HepG2 (cell line): Measurements from ENCODE around the gene MAP3K14. TPM values are rescaled to one million over a fixed set of nuclear protein-coding genes. Genes with fewer than 3 reads are reported as not detected.

Experiments
- CEBPG ChIP-seq: IDR thresholded peaks from 2 replicates; pipeline ENCODE4 v1.6.1; 2016
- ESRRA ChIP-seq: sonication (generic); formaldehyde crosslinking; IDR thresholded peaks from 2 replicates; pipeline ENCODE4 v1.5.1; 2020; ENCODE audit warnings: mild to moderate bottlenecking, low read depth, missing genetic modification reagents
- FOSL1 ChIP-seq: sonication (generic); formaldehyde crosslinking; IDR thresholded peaks from 2 replicates; pipeline ENCODE4 v1.9.0; 2021; ENCODE audit warnings: missing genetic modification reagents, borderline replicate concordance
- FOXO1 ChIP-seq: sonication (generic); formaldehyde crosslinking; IDR thresholded peaks from 2 replicates; pipeline ENCODE4 v1.4.0; 2020; ENCODE audit warnings: missing genetic modification reagents
- HOXA5 ChIP-seq: sonication (generic); formaldehyde crosslinking; IDR thresholded peaks from 2 replicates; pipeline ENCODE4 v1.4.0; 2020; ENCODE audit warnings: missing genetic modification reagents
- KDM6A ChIP-seq: IDR thresholded peaks from 2 replicates; pipeline ENCODE4 v1.6.1; 2016; ENCODE audit warnings: low read depth
- MAFF ChIP-seq: IDR thresholded peaks from 2 replicates; pipeline ENCODE4 v1.6.1; 2011; ENCODE audit warnings: low read depth, low read length, improper control_type of control experiment
- NCOR1 ChIP-seq: fragments of 200-600 bp; sonication (generic); IDR thresholded peaks from 2 replicates; pipeline ENCODE4 v1.7.0; 2017; ENCODE audit warnings: antibody characterized with exemption, low read length, borderline replicate concordance
- NFYB ChIP-seq: sonication (generic); formaldehyde crosslinking; IDR thresholded peaks from 2 replicates; pipeline ENCODE4 v1.4.0; 2020; ENCODE audit warnings: missing genetic modification reagents
- TAF1 ChIP-seq: sonication (generic); formaldehyde crosslinking; IDR thresholded peaks from 2 replicates; pipeline ENCODE4 v1.4.0; 2020; ENCODE audit warnings: missing genetic modification reagents
- TEAD3 ChIP-seq: optimal IDR thresholded peaks from 2 replicates; pipeline ENCODE3; 2016; ENCODE audit warnings: borderline replicate concordance
- ZNF138 ChIP-seq: sonication (generic); formaldehyde crosslinking; IDR thresholded peaks from 2 replicates; pipeline ENCODE4 v1.5.0; 2020; ENCODE audit warnings: mild to moderate bottlenecking, low read depth, missing genetic modification reagents
- ZNF253 ChIP-seq: sonication (generic); formaldehyde crosslinking; IDR thresholded peaks from 2 replicates; pipeline ENCODE4 v1.8.0; 2022; ENCODE audit warnings: mild to moderate bottlenecking, missing genetic modification reagents, borderline replicate concordance
- ZNF317 ChIP-seq: sonication (generic); formaldehyde crosslinking; IDR thresholded peaks from 2 replicates; pipeline ENCODE4 v1.5.0; 2020; ENCODE audit warnings: mild to moderate bottlenecking, missing genetic modification reagents
- ZNF33B ChIP-seq: sonication (generic); formaldehyde crosslinking; IDR thresholded peaks from 2 replicates; pipeline ENCODE4 v1.5.1; 2020; ENCODE audit warnings: mild to moderate bottlenecking, missing genetic modification reagents
- ZNF616 ChIP-seq: sonication (generic); formaldehyde crosslinking; IDR thresholded peaks from 2 replicates; pipeline ENCODE4 v1.5.0; 2020; ENCODE audit warnings: low read depth, mild to moderate bottlenecking, missing genetic modification reagents
- ZNF766 ChIP-seq: sonication (generic); formaldehyde crosslinking; IDR thresholded peaks from 2 replicates; pipeline ENCODE4 v1.5.0; 2020; ENCODE audit warnings: missing genetic modification reagents, borderline replicate concordance
- polyA plus RNA-seq, 8 experiments: library from polyadenylated mRNA; depleted of rRNA in 3 of 8; stranded (reverse) in 7 of 8; unstranded in 1 of 8; fragments of >200 nt; fragmentation: Illumina TruSeq in 4 of 8; extraction: Trizol in 4 of 8; gene quantifications; 2 replicates each; pipeline versions ENCODE4 v1.2.1 to v1.2.3, GENCODE V29; 2011 to 2016; ENCODE audit warnings: low read depth in 4 of 8, missing spikeins in 1 of 8, mixed read lengths in 1 of 8; ENCODE audit not compliant: insufficient read depth in 1 of 8
- total RNA-seq, 5 experiments: library from RNA; depleted of rRNA; stranded (reverse); fragments of >200 nt; fragmentation: Illumina TruSeq; extraction: Trizol; gene quantifications; 2 replicates each; pipeline ENCODE4 v1.2.3, GENCODE V29; 2016; ENCODE audit warnings: low read depth in 1 of 5
- TF ChIP-seq, protein P1 (sequence below): sonication (generic); formaldehyde crosslinking; IDR thresholded peaks from 2 replicates; pipeline ENCODE4 v1.4.0; 2020; ENCODE audit warnings: mild to moderate bottlenecking, missing genetic modification reagents, borderline replicate concordance
- TF ChIP-seq, protein P2 (sequence below): IDR thresholded peaks from 2 replicates; pipeline ENCODE4 v1.6.1; 2016; ENCODE audit warnings: low read depth, control low read depth
- TF ChIP-seq, protein P3 (sequence below): sonication (generic); formaldehyde crosslinking; IDR thresholded peaks from 2 replicates; pipeline ENCODE4 v1.4.0; 2020; ENCODE audit warnings: missing genetic modification reagents, low read depth, mild to moderate bottlenecking, borderline replicate concordance
- TF ChIP-seq, protein P4 (sequence below): sonication (generic); formaldehyde crosslinking; IDR thresholded peaks from 2 replicates; pipeline ENCODE4 v1.4.0; 2020; ENCODE audit warnings: missing genetic modification reagents

MAP3K14 gene
- total and polyA plus RNA-seq, 2 of the 13 experiments (the other 11 are each of a cell fraction or from before 2014, with no cell fraction given) = 2.6 TPM

DNA sequence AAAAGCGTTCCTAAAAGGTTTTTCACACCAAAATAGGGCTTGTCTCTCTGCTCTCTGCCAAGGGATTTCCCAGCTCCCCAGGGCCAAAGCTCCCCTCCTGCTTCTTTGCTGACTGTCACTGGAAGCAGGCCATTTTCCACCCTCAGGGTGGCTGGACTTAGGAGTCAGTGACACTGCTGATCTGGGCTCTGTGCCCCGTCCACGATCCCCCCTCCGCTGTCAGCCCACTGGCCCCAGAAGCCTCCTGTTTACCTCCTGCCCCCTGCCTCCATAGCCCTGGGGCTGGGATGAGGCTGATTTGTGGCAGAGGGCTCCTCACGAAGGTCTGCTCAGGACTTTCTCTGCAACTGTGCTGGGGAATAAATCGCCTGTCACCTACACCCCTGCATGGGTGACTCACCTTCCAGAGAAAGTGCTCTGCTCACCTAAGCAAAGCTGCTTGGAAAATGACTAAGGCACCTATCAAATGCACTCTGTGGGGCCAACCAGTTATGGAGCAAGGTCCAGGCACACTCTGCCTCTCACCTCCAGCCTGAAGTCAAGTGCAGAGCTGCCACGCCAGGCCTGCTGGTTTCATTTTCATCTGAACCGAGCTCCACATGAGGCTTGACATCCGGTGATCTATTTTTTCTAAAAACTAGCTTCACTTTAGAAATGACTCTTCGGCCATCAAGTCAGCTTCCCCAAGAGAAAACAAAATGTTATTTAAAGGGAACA lies 4.9 kb downstream of the MAP3K14 start (continued):
- TF ChIP-seq FOSL1 (CRISPR knock-in tag) = peak; percentile 69; the same call in 1 of the 2 replicates
- 0 out of 2 replicates have a peak, but pooled peaks have one; percentile 25 for TF ChIP-seq NFYB (CRISPR knock-in tag)
- TF ChIP-seq ZNF33B (CRISPR knock-in tag) = 0 out of 2 replicates have a peak, but pooled peaks have one; percentile 54
- TF ChIP-seq, protein P1, sequence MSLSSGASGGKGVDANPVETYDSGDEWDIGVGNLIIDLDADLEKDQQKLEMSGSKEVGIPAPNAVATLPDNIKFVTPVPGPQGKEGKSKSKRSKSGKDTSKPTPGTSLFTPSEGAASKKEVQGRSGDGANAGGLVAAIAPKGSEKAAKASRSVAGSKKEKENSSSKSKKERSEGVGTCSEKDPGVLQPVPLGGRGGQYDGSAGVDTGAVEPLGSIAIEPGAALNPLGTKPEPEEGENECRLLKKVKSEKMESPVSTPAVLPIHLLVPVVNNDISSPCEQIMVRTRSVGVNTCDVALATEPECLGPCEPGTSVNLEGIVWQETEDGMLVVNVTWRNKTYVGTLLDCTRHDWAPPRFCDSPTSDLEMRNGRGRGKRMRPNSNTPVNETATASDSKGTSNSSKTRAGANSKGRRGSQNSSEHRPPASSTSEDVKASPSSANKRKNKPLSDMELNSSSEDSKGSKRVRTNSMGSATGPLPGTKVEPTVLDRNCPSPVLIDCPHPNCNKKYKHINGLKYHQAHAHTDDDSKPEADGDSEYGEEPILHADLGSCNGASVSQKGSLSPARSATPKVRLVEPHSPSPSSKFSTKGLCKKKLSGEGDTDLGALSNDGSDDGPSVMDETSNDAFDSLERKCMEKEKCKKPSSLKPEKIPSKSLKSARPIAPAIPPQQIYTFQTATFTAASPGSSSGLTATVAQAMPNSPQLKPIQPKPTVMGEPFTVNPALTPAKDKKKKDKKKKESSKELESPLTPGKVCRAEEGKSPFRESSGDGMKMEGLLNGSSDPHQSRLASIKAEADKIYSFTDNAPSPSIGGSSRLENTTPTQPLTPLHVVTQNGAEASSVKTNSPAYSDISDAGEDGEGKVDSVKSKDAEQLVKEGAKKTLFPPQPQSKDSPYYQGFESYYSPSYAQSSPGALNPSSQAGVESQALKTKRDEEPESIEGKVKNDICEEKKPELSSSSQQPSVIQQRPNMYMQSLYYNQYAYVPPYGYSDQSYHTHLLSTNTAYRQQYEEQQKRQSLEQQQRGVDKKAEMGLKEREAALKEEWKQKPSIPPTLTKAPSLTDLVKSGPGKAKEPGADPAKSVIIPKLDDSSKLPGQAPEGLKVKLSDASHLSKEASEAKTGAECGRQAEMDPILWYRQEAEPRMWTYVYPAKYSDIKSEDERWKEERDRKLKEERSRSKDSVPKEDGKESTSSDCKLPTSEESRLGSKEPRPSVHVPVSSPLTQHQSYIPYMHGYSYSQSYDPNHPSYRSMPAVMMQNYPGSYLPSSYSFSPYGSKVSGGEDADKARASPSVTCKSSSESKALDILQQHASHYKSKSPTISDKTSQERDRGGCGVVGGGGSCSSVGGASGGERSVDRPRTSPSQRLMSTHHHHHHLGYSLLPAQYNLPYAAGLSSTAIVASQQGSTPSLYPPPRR (CRISPR knock-in tag) = peak; percentile 46; the same call in 1 of the 2 replicates
- TF ChIP-seq ZNF253 (CRISPR knock-in tag) = 0 out of 2 replicates have a peak, but pooled peaks have one; percentile 70
- TF ChIP-seq TEAD3 (CRISPR knock-in tag) = peak; percentile 73
- peak; percentile 39; the same call in 1 of the 2 replicates for TF ChIP-seq TAF1 (CRISPR knock-in tag)
- TF ChIP-seq CEBPG = peak; percentile 51
- TF ChIP-seq KDM6A (CRISPR knock-in tag) = peak; percentile 53
- TF ChIP-seq, protein P2, sequence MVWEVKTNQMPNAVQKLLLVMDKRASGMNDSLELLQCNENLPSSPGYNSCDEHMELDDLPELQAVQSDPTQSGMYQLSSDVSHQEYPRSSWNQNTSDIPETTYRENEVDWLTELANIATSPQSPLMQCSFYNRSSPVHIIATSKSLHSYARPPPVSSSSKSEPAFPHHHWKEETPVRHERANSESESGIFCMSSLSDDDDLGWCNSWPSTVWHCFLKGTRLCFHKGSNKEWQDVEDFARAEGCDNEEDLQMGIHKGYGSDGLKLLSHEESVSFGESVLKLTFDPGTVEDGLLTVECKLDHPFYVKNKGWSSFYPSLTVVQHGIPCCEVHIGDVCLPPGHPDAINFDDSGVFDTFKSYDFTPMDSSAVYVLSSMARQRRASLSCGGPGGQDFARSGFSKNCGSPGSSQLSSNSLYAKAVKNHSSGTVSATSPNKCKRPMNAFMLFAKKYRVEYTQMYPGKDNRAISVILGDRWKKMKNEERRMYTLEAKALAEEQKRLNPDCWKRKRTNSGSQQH (CRISPR knock-in tag) = no peak
- TF ChIP-seq ZNF766 (CRISPR knock-in tag) = peak; percentile 72; the same call in 1 of the 2 replicates
- TF ChIP-seq FOXO1 (CRISPR knock-in tag) = peak; percentile 12
- TF ChIP-seq, protein P3, sequence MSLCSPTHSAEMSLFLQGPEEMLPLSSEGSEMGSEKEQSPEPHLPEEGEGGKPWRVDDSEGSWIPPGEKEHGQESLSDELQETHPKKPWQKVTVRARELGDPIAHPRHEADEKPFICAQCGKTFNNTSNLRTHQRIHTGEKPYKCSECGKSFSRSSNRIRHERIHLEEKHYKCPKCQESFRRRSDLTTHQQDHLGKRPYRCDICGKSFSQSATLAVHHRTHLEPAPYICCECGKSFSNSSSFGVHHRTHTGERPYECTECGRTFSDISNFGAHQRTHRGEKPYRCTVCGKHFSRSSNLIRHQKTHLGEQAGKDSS (CRISPR knock-in tag) = peak; percentile 99
- TF ChIP-seq MAFF = peak; percentile 52
- no peak for TF ChIP-seq ZNF616 (CRISPR knock-in tag)
- peak; percentile 84 for TF ChIP-seq ESRRA (CRISPR knock-in tag)
- TF ChIP-seq, protein P4, sequence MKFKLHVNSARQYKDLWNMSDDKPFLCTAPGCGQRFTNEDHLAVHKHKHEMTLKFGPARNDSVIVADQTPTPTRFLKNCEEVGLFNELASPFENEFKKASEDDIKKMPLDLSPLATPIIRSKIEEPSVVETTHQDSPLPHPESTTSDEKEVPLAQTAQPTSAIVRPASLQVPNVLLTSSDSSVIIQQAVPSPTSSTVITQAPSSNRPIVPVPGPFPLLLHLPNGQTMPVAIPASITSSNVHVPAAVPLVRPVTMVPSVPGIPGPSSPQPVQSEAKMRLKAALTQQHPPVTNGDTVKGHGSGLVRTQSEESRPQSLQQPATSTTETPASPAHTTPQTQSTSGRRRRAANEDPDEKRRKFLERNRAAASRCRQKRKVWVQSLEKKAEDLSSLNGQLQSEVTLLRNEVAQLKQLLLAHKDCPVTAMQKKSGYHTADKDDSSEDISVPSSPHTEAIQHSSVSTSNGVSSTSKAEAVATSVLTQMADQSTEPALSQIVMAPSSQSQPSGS (CRISPR knock-in tag) = peak; percentile 56; the same call in 1 of the 2 replicates
- peak; percentile 55; the same call in 1 of the 2 replicates for TF ChIP-seq NCOR1
- TF ChIP-seq HOXA5 (CRISPR knock-in tag) = 0 out of 2 replicates have a peak, but pooled peaks have one; percentile 43
- peak; percentile 96 for TF ChIP-seq ZNF317 (CRISPR knock-in tag)
- TF ChIP-seq ZNF138 (CRISPR knock-in tag) = no peak
